IMR-90 (cell line): Measurements from ENCODE around the gene EEPD1. TPM values are rescaled to one million over a fixed set of nuclear protein-coding genes. Genes with fewer than 3 reads are reported as not detected.

Experiments used
- ATAC-seq: fragments of 200-7000 bp; cut with Tn5 transposase; 2 replicates; pipeline ENCODE4 v1.9.1; 2020; ENCODE audit warnings: low read depth, mild to moderate bottlenecking, moderate library complexity
- BruUV-seq: library from RNA; stranded (reverse); fragments of 400-500 nt; replicated peaks from 2 replicates; lab custom pipeline; 2021; lab: Mats Ljungman, UMichigan
- CTCF ChIA-PET: fragments of 300-600 bp; formaldehyde crosslinking; extraction: SDS; loops from one replicate; lab custom pipeline; 2021; ENCODE audit warnings: antibody characterized with exemption; lab: Yijun Ruan, JAX
- POLR2A ChIA-PET: fragments of 300-600 bp; sonication (Branson Sonifier 250); formaldehyde crosslinking; loops from one replicate; lab custom pipeline; 2022; ENCODE audit warnings: antibody characterized with exemption; ENCODE audit not compliant: unreplicated experiment; lab: Charles Lee
- DNase-seq: peaks from one replicate; pipeline ENCODE4 v3.0.0; 2013
- H2AFZ ChIP-seq: replicated peaks from 2 replicates; pipeline ENCODE3; 2013; ENCODE audit warnings: low read length, mild to moderate bottlenecking; ENCODE audit not compliant: poor library complexity
- H2AK5ac ChIP-seq: 2 replicates; pipeline ENCODE4 v1.6.1; 2013; ENCODE audit warnings: low read depth, low read length, inconsistent platforms
- H2AK9ac ChIP-seq: replicated peaks from 2 replicates; pipeline ENCODE3; 2013; ENCODE audit warnings: mild to moderate bottlenecking, low read depth, low read length, moderate library complexity; ENCODE audit not compliant: poor library complexity
- H2BK120ac ChIP-seq: 2 replicates; pipeline ENCODE4 v1.6.1; 2013; ENCODE audit warnings: low read depth, low read length, inconsistent platforms
- H2BK15ac ChIP-seq: 3 replicates; pipeline ENCODE4 v1.6.1; 2013; ENCODE audit warnings: low read depth, low read length, inconsistent platforms
- H2BK20ac ChIP-seq: 2 replicates; pipeline ENCODE4 v1.6.1; 2013; ENCODE audit warnings: low read depth, mild to moderate bottlenecking, inconsistent platforms, low read length, moderate library complexity
- H2BK5ac ChIP-seq: 2 replicates; pipeline ENCODE4 v1.6.1; 2013; ENCODE audit warnings: mild to moderate bottlenecking, low read depth, low read length, inconsistent platforms; ENCODE audit not compliant: poor library complexity, severe bottlenecking
- H3K14ac ChIP-seq: replicated peaks from 2 replicates; pipeline ENCODE4 v1.6.1; 2013; ENCODE audit warnings: low read depth, low read length, inconsistent platforms
- H3K18ac ChIP-seq: 2 replicates; pipeline ENCODE4 v1.6.1; 2013; ENCODE audit warnings: low read depth, low read length, control low read depth
- H3K23ac ChIP-seq: 2 replicates; pipeline ENCODE4 v1.6.1; 2013; ENCODE audit warnings: low read depth, low read length, inconsistent platforms
- H3K27ac ChIP-seq: 2 replicates; pipeline ENCODE4 v1.5.1; 2013; ENCODE audit warnings: mild to moderate bottlenecking, control low read depth, low read length; ENCODE audit not compliant: insufficient read depth
- H3K27me3 ChIP-seq: 2 replicates; pipeline ENCODE4 v1.6.1; 2013; ENCODE audit warnings: low read length; ENCODE audit not compliant: control insufficient read depth, insufficient read depth
- H3K36me3 ChIP-seq: 2 replicates; pipeline ENCODE4 v1.6.1; 2013; ENCODE audit warnings: low read length, mixed read lengths; ENCODE audit not compliant: control insufficient read depth, insufficient read depth
- H3K4ac ChIP-seq: 2 replicates; pipeline ENCODE4 v1.6.1; 2013; ENCODE audit warnings: low read depth, low read length, inconsistent platforms
- H3K4me1 ChIP-seq: 2 replicates; pipeline ENCODE4 v1.6.1; 2013; ENCODE audit warnings: low read length, mixed read lengths; ENCODE audit not compliant: control insufficient read depth, insufficient read depth
- H3K4me2 ChIP-seq: 2 replicates; pipeline ENCODE4 v1.6.1; 2013; ENCODE audit warnings: low read depth, mild to moderate bottlenecking, control low read depth, low read length, moderate library complexity
- H3K4me3 ChIP-seq: 2 replicates; pipeline ENCODE4 v1.5.1; 2013; ENCODE audit warnings: low read depth, mild to moderate bottlenecking, control low read depth, low read length, moderate library complexity; ENCODE audit not compliant: insufficient read depth
- H3K56ac ChIP-seq: 2 replicates; pipeline ENCODE4 v1.6.1; 2013; ENCODE audit warnings: low read length, inconsistent platforms; ENCODE audit not compliant: insufficient read depth; ENCODE audit errors: extremely low read depth
- H3K79me1 ChIP-seq, 2 experiments: 2 replicates each; pipeline ENCODE4 v1.6.1; 2013; ENCODE audit warnings: low read length in 2 of 2, inconsistent platforms in 1 of 2, low read depth in 1 of 2
- H3K9ac ChIP-seq: 2 replicates; pipeline ENCODE4 v1.6.1; 2013; ENCODE audit warnings: low read depth, low read length, control low read depth
- H3K9me1 ChIP-seq: 2 replicates; pipeline ENCODE4 v1.6.1; 2013; ENCODE audit warnings: low read length, inconsistent platforms; ENCODE audit not compliant: insufficient read depth
- H3K9me3 ChIP-seq: 2 replicates; pipeline ENCODE4 v1.6.1; 2013; ENCODE audit warnings: low read length; ENCODE audit not compliant: control insufficient read depth, insufficient read depth
- H4K20me1 ChIP-seq: 2 replicates; pipeline ENCODE4 v1.6.1; 2013; ENCODE audit warnings: low read length, inconsistent platforms; ENCODE audit not compliant: insufficient read depth
- H4K5ac ChIP-seq: 2 replicates; pipeline ENCODE4 v1.6.1; 2013; ENCODE audit warnings: mild to moderate bottlenecking, low read depth, low read length, control low read depth
- H4K8ac ChIP-seq, 2 experiments: 2 replicates each; pipeline ENCODE4 v1.6.1; 2013; ENCODE audit warnings: low read depth in 2 of 2, low read length in 2 of 2, control low read depth in 1 of 2, inconsistent platforms in 1 of 2
- H4K91ac ChIP-seq: 2 replicates; pipeline ENCODE4 v1.6.1; 2013; ENCODE audit warnings: low read depth, low read length, inconsistent platforms; ENCODE audit not compliant: insufficient read depth
- BHLHE40 ChIP-seq: fragments of 150-350 bp; IDR thresholded peaks from 2 replicates; pipeline ENCODE4 v1.6.1; 2016; ENCODE audit warnings: mild to moderate bottlenecking, low read depth, low read length
- CHD1 ChIP-seq: IDR thresholded peaks from 2 replicates; pipeline ENCODE4 v1.6.1; 2012; ENCODE audit warnings: low read depth, low read length, improper control_type of control experiment
- CTCF ChIP-seq: conservative IDR thresholded peaks from 2 replicates; pipeline ENCODE4 v1.5.1; 2012; ENCODE audit warnings: mild to moderate bottlenecking, low read depth, low read length, improper control_type of control experiment
- ELK1 ChIP-seq: fragments of 150-350 bp; IDR thresholded peaks from 2 replicates; pipeline ENCODE4 v1.6.1; 2016; ENCODE audit warnings: low read depth, mild to moderate bottlenecking, low read length, moderate library complexity, borderline replicate concordance
- FOS ChIP-seq: fragments of 150-350 bp; IDR thresholded peaks from 2 replicates; pipeline ENCODE4 v1.6.1; 2016; ENCODE audit warnings: low read depth, low read length
- MXI1 ChIP-seq: IDR thresholded peaks from 2 replicates; pipeline ENCODE4 v1.6.1; 2012; ENCODE audit warnings: low read depth, mild to moderate bottlenecking, low read length, moderate library complexity, borderline replicate concordance
- NFE2L2 ChIP-seq: fragments of 150-350 bp; IDR thresholded peaks from 2 replicates; pipeline ENCODE4 v1.6.1; 2016; ENCODE audit warnings: low read depth, mild to moderate bottlenecking, low read length
- POLR2A ChIP-seq: IDR thresholded peaks from 2 replicates; pipeline ENCODE4 v1.6.1; 2012; ENCODE audit warnings: mild to moderate bottlenecking, low read depth, low read length
- RAD21 ChIP-seq: IDR thresholded peaks from 2 replicates; pipeline ENCODE4 v1.6.1; 2012; ENCODE audit warnings: low read length, improper control_type of control experiment
- RCOR1 ChIP-seq: IDR thresholded peaks from 2 replicates; pipeline ENCODE4 v1.6.1; 2012; ENCODE audit warnings: mild to moderate bottlenecking, low read length, improper control_type of control experiment; ENCODE audit not compliant: insufficient replicate concordance
- SMC3 ChIP-seq: fragments of 150-350 bp; IDR thresholded peaks from 2 replicates; pipeline ENCODE4 v1.6.1; 2016; ENCODE audit warnings: low read depth, mild to moderate bottlenecking, antibody characterized with exemption, low read length, moderate library complexity
- WGBS, 2 experiments: methylation state at CpG; one replicate each; pipeline versions ENCODE4 v1.1.5 to v1.1.7; 2013; ENCODE audit warnings: missing lambda C conversion rate in 2 of 2; ENCODE audit not compliant: insufficient read length in 1 of 2; ENCODE audit errors: extremely low coverage in 2 of 2; 5-methylcytosine and 5-hydroxymethylcytosine counted together
- dilution Hi-C: fragments of 300-500 bp; cut with HindIII; formaldehyde crosslinking; loops from one replicate; pipeline ENCODE4 v1.14.3; 2018; ENCODE audit warnings: low sequenced_read_pairs; ENCODE audit not compliant: unreplicated experiment
- in situ Hi-C: fragments of 300-500 bp; cut with MboI; formaldehyde crosslinking; loops from 3 replicates; pipeline ENCODE4 v1.14.3; 2019; ENCODE audit warnings: low sequenced_read_pairs, inconsistent platforms, mixed read lengths
- intact Hi-C: fragments of 100-400 bp; cut with micrococcal nuclease; formaldehyde crosslinking; loops from 2 replicates; pipeline ENCODE4 v1.10.0; 2022
- polyA plus RNA-seq, 3 experiments: library from polyadenylated mRNA; depleted of rRNA; stranded (reverse); fragments of >200 nt; gene quantifications; 2 replicates each; pipeline ENCODE4 v1.2.3, GENCODE V29; 2012; ENCODE audit warnings: low replicate concordance in 1 of 3
- total RNA-seq: library from RNA; depleted of rRNA; stranded (reverse); fragments of >200 nt; gene quantifications from 2 replicates; pipeline ENCODE4 v1.2.3, GENCODE V29; 2012

Gene EEPD1
- total and polyA plus RNA-seq, 2 of the 4 experiments (the other 2 are of a cell fraction) = 7.3 to 15.2 TPM

GRCh38 chr7:36203071-36203790 is 50.2 kb downstream of the EEPD1 start (continued):
- no peak for TF ChIP-seq SMC3

GRCh38 chr7:36204044-36204663 is 51.1 kb downstream of the EEPD1 start:
- H2BK15ac ChIP-seq = peak overlapping the region; percentile 45; the same call in 1 of the 3 replicates
- TF ChIP-seq MXI1 (no peak), ELK1 (no peak), RAD21 (no peak), BHLHE40 (no peak), POLR2A (no peak), CHD1 (no peak), NFE2L2 (no peak), CTCF (no peak), FOS (no peak), RCOR1 (no peak)
- H2BK120ac ChIP-seq = peak overlapping the region; percentile 99
- no TSS peak for BruUV-seq
- H2AK9ac ChIP-seq = peak overlapping the region; percentile 47
- DNase-seq = no peak
- peak overlapping the region; percentile 91 for H2AK5ac ChIP-seq
- H2BK20ac ChIP-seq = peak overlapping the region; percentile 96
- H4K20me1 ChIP-seq = no peaks in the 10 kb centered on the region
- in situ Hi-C loops (no loop called here), dilution Hi-C loops (no loop called here), intact Hi-C loops (no loop called here)
- ChIA-PET CTCF (interaction anchor here (0.6 kb wide), 1 partner anchor 100 kb away, joined by 3 read pairs; no protein-coding TSS in a partner anchor), POLR2A (no interaction called here)
- H3K4me1 ChIP-seq = peaks cover 49% of the 10 kb centered on the region
- H2AFZ ChIP-seq = no peak overlapping the region
- no peaks in the 10 kb centered on the region for H3K36me3 ChIP-seq
- peaks cover 51% of the 10 kb centered on the region for H3K9me1 ChIP-seq
- peak overlapping the region; percentile 62; the same call in 1 of the 2 replicates for H3K14ac ChIP-seq
- H3K9me3 ChIP-seq = no peaks in the 10 kb centered on the region
- peak overlapping the region; percentile 42 for H3K18ac ChIP-seq
- WGBS, 2 experiments = no CpG with 5 or more reads among the region's 5 CpGs
- H3K79me1 ChIP-seq = peaks cover 26 to 74% of the 10 kb centered on the region in 2 experiments
- H3K23ac ChIP-seq = peak overlapping the region; percentile 56; the same call in 1 of the 2 replicates
- no peak overlapping the region for H3K9ac ChIP-seq
- no peak overlapping the region for H3K4me3 ChIP-seq
- H3K56ac ChIP-seq = no peak overlapping the region
- ATAC-seq = no peak
- H3K27me3 ChIP-seq = no peaks in the 10 kb centered on the region
- H4K5ac ChIP-seq = peak overlapping the region; percentile 62
- H3K27ac ChIP-seq = peak overlapping the region; percentile 20; the same call in 1 of the 2 replicates
- peak overlapping the region; percentile 99 for H3K4ac ChIP-seq
- no peak overlapping the region for H3K4me2 ChIP-seq
- no peak overlapping the region for H2BK5ac ChIP-seq
- H4K8ac ChIP-seq = peak overlapping the region; percentile 88 to 93; a peak in 2 of 4 replicates
- peak overlapping the region; percentile 49 for H4K91ac ChIP-seq
